Fibroblast of skin of scalp (primary cell): ENCODE data around the gene CALM3. TPM values are rescaled to one million over a fixed set of nuclear protein-coding genes. Genes with fewer than 3 reads are reported as not detected.
"Not testable (repeated sequence)": the region's sequence is repeated elsewhere in the genome, so short reads cannot be mapped to it uniquely, and the experiment has no call there.

Experiments
- DNase-seq: peaks from one replicate; pipeline ENCODE4 v3.0.0-alpha.2; 2013
- polyA plus RNA-seq, 2 experiments: library from polyadenylated mRNA; unstranded; fragments of 120-200 nt; gene quantifications; one replicate each; pipeline ENCODE4 v1.2.1, GENCODE V29; 2013; ENCODE audit not compliant: insufficient read length in 2 of 2

CALM3 gene
- 354 TPM for polyA plus RNA-seq (2013, experiment 1 of 2; ENCODE audit: insufficient read length)
- polyA plus RNA-seq (2013, experiment 2 of 2; ENCODE audit: insufficient read length): 325 TPM

GRCh38 chr19:46601318-46602224 is at the start of gene CALM3:
CALM3 (plus strand) TSS chr19:46601330; CDS start chr19:46601435, 105 bp downstream.
- no peak for DNase-seq

- DNase-seq: no peak
These were observed 48.2 kb upstream of the CALM3 start for GRCh38 chr19:46552891-46553290.

- no peak for DNase-seq
These were observed 47.0 kb upstream of the CALM3 start for GRCh38 chr19:46554161-46554560.

GRCh38 chr19:46555628-46556280 is 45.4 kb upstream of the CALM3 start:
- DNase-seq: no peak

- DNase-seq: not testable (repeated sequence)
These were observed 44.7 kb upstream of the CALM3 start for GRCh38 chr19:46556471-46556870.

- DNase-seq: no peak
These were observed 41.9 kb upstream of the CALM3 start for GRCh38 chr19:46559203-46559602.

- not testable (repeated sequence) for DNase-seq
These were observed 41.5 kb upstream of the CALM3 start for GRCh38 chr19:46559675-46560074.

- no peak for DNase-seq
These were observed 36.4 kb upstream of the CALM3 start for GRCh38 chr19:46564701-46565100.

GRCh38 chr19:46571495-46571894 is 29.6 kb upstream of the CALM3 start:
- DNase-seq: peak; percentile 11

- DNase-seq: no peak
These were observed 27.2 kb upstream of the CALM3 start for GRCh38 chr19:46573679-46574498.

GRCh38 chr19:46574533-46574932 is 26.6 kb upstream of the CALM3 start:
- DNase-seq: peak; percentile 44

- no peak for DNase-seq
These were observed 22.7 kb upstream of the CALM3 start for GRCh38 chr19:46578450-46578849.

GRCh38 chr19:46579361-46579879 is 21.7 kb upstream of the CALM3 start:
- no peak for DNase-seq

GRCh38 chr19:46580247-46580646 is 20.9 kb upstream of the CALM3 start:
- no peak for DNase-seq

GRCh38 chr19:46585539-46585938 is 15.6 kb upstream of the CALM3 start:
- no peak for DNase-seq

GRCh38 chr19:46586294-46586693 is 14.8 kb upstream of the CALM3 start:
- DNase-seq: no peak

- DNase-seq: no peak
These were observed 13.3 kb upstream of the CALM3 start for GRCh38 chr19:46587861-46588260.

GRCh38 chr19:46591254-46591653 is 9.9 kb upstream of the CALM3 start:
- no peak for DNase-seq

- no peak for DNase-seq
These were observed 9.3 kb upstream of the CALM3 start for GRCh38 chr19:46591870-46592269.

- DNase-seq: no peak
These were observed 5.1 kb upstream of the CALM3 start for GRCh38 chr19:46596008-46596407.

- DNase-seq: no peak
These were observed 2.7 kb upstream of the CALM3 start for GRCh38 chr19:46598372-46598917.

GRCh38 chr19:46599716-46600373 is 1.3 kb upstream of the CALM3 start:
- DNase-seq: no peak
